NCI-H510A treated with DMSO at 0.1 percent for 48 hours (cell line): Measurements from ENCODE around the gene FMO2.

Experiments used
- DNase-seq: peaks from one replicate; lab custom pipeline; 2025; lab: John Stamatoyannopoulos, UW

FMO2 gene

DNA sequence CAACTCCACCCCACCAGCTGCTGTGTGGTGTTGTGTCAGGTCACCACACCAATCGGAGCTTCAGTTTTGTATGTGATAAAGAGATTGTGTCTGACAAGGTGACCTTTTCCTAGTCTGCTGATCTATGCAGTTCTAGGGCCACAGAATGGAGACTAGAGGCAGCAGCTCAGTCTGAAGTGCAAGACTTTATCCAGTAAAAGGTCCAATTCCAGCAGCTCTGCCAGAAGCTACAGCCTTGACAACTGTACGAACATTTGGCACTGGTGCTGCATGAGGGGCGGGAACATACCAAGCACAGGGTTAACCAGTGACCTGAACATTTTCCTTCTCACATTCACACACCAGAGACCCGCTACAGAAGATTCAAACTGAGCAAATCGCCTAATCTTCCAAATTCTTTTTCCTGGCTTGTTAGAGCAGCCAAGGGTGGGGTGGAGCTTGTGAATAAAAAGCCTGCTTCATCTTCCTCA lies 72.5 kb downstream of the FMO2 start:
- DNase-seq, result no peak

DNA sequence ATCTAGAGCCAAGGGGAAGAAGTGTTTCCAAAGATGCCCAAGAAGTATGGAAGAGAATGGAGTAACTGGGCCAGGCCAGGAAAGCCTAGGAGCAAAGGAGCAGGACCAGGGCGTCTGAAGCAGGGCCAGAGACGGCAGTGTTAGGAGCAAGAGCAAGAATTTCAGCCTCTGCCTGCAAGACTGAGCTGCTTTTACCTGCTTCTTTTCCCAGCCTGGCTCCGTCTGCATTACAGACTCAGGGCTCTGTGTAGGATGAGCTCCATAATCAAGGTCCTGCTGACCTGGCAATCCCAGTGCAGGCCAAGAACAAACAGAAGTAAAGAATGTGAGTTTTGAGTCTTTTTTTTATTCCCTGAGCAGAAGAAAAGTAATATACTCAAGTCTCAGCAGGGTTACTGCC lies 73.3 kb downstream of the FMO2 start:
- DNase-seq, result no peak

GRCh38 chr1:171258943-171259342 lies 73.8 kb downstream of the FMO2 start:
- no peak for DNase-seq
